HG02588 (cell line): ENCODE results near the gene ZNF518B.

Experiments
- ATAC-seq: cut with Tn5 transposase; IDR thresholded peaks from one replicate; pipeline ENCODE4 v1.9.1; 2021; ENCODE audit warnings: mild to moderate bottlenecking, moderate library complexity; ENCODE audit not compliant: unreplicated experiment

The ZNF518B gene

GRCh38 chr4:10457255-10457801 lies at the start of gene ZNF518B:
Gene ZNF518B (minus strand): TSS chr4:10457426. CDS start chr4:10446328, 11,098 bp downstream.
- peak; percentile 81 for ATAC-seq

- no peak for ATAC-seq
Measured at GRCh38 chr4:10506077-10506476, 48.9 kb upstream of the ZNF518B start.

GRCh38 chr4:10504570-10505179 lies 47.4 kb upstream of the ZNF518B start:
- no peak for ATAC-seq

GRCh38 chr4:10502717-10503116 lies 45.5 kb upstream of the ZNF518B start:
- no peak for ATAC-seq

GRCh38 chr4:10500776-10501175 lies 43.5 kb upstream of the ZNF518B start:
- ATAC-seq = no peak

GRCh38 chr4:10496200-10496599 lies 39.0 kb upstream of the ZNF518B start:
- no peak for ATAC-seq

- no peak for ATAC-seq
Measured at GRCh38 chr4:10495651-10496050, 38.4 kb upstream of the ZNF518B start.

GRCh38 chr4:10492464-10492863 lies 35.2 kb upstream of the ZNF518B start:
- no peak for ATAC-seq

- no peak for ATAC-seq
Measured at GRCh38 chr4:10491401-10491800, 34.2 kb upstream of the ZNF518B start.

- no peak for ATAC-seq
Measured at GRCh38 chr4:10490996-10491395, 33.8 kb upstream of the ZNF518B start.

GRCh38 chr4:10482913-10483312 lies 25.7 kb upstream of the ZNF518B start:
- ATAC-seq = no peak

GRCh38 chr4:10480616-10481015 lies 23.4 kb upstream of the ZNF518B start:
- no peak for ATAC-seq

- ATAC-seq = no peak
Measured at GRCh38 chr4:10478621-10479020, 21.4 kb upstream of the ZNF518B start.

- ATAC-seq = no peak
Measured at GRCh38 chr4:10470505-10470904, 13.3 kb upstream of the ZNF518B start.

GRCh38 chr4:10466161-10466560 lies 8.9 kb upstream of the ZNF518B start:
- no peak for ATAC-seq

GRCh38 chr4:10462876-10463275 lies 5.7 kb upstream of the ZNF518B start:
- ATAC-seq = no peak

- ATAC-seq = no peak
Measured at GRCh38 chr4:10461850-10462400, 4.7 kb upstream of the ZNF518B start.

- peak; percentile 68 for ATAC-seq
Measured at GRCh38 chr4:10461091-10461849, 4.0 kb upstream of the ZNF518B start.

GRCh38 chr4:10460313-10461047 lies 3.3 kb upstream of the ZNF518B start:
- no peak for ATAC-seq

- no peak for ATAC-seq
Measured at GRCh38 chr4:10459305-10459704, 2.1 kb upstream of the ZNF518B start.

GRCh38 chr4:10458177-10458576 lies 951 bp upstream of the ZNF518B start:
- no peak for ATAC-seq
